AG04450 (cell line): ENCODE measurements around the gene OXNAD1. TPM values are rescaled to one million over a fixed set of nuclear protein-coding genes. Genes with fewer than 3 reads are reported as not detected.

ENCODE experiments used
- CTCF ChIA-PET: fragments of 300-600, 350-600 bp; formaldehyde crosslinking; extraction: SDS; loops from one replicate; lab custom pipeline; 2022; ENCODE audit warnings: antibody characterized with exemption, inconsistent platforms; lab: Charles Lee
- POLR2A ChIA-PET: fragments of 350-600 bp; formaldehyde crosslinking; extraction: SDS; loops from one replicate; lab custom pipeline; 2021; ENCODE audit warnings: antibody characterized with exemption, inconsistent platforms; lab: Yijun Ruan, JAX
- DNase-seq: peaks from one replicate; pipeline ENCODE4 v3.0.0-alpha.2; 2011; ENCODE audit warnings: low read depth, low spot score
- H3K27ac ChIP-seq: one replicate; pipeline ENCODE4 v1.5.1; 2012; ENCODE audit warnings: low read depth, low read length, control low read depth
- H3K27me3 ChIP-seq: one replicate; pipeline ENCODE4 v1.6.0; 2012; ENCODE audit warnings: low read length; ENCODE audit not compliant: control insufficient read depth, insufficient read depth
- H3K4me3 ChIP-seq: 2 replicates; pipeline ENCODE4 v1.5.1; 2011; ENCODE audit warnings: mild to moderate bottlenecking, low read depth, low read length, control low read depth
- H3K9me3 ChIP-seq: 2 replicates; pipeline ENCODE4 v1.5.1; 2012; ENCODE audit warnings: low read length; ENCODE audit not compliant: control insufficient read depth, insufficient read depth
- polyA plus RNA-seq: library from polyadenylated mRNA; depleted of rRNA; stranded (reverse); fragments of >200 nt; gene quantifications from 2 replicates; pipeline ENCODE4 v1.2.3, GENCODE V29; 2011
- TF ChIP-seq, protein P1 (sequence below): IDR thresholded peaks from 2 replicates; pipeline ENCODE4 v1.5.1; 2011; ENCODE audit warnings: low read depth, low read length, control low read depth, inconsistent platforms

OXNAD1 gene
- polyA plus RNA-seq, 1 experiment: 9.0 TPM

DNA sequence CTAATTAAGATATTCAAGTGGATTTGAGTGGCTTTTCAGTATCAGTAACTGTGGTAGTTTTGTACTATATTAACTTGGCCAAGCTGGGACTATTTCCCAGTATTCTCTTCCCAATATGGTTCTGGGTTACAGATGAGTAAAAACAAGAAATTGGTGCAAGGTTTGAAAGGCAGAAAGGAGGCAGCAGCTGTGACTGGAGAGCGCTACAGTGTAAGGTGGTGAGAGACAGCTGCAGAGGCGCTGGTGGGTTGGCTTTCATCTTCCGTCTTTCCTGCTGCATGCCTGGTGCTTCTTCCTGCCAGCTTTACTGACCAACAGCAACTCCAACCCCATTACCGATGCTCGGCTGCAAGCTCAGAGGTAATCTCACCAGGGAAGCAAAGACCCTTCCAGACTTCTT lies 10.1 kb upstream of the OXNAD1 start:
- Histone ChIP-seq H3K27me3 (no peaks in the 10 kb centered on the region), H3K4me3 (no peak overlapping the region), H3K27ac (no peak overlapping the region), H3K9me3 (no peaks in the 10 kb centered on the region)
- TF ChIP-seq, protein P1, sequence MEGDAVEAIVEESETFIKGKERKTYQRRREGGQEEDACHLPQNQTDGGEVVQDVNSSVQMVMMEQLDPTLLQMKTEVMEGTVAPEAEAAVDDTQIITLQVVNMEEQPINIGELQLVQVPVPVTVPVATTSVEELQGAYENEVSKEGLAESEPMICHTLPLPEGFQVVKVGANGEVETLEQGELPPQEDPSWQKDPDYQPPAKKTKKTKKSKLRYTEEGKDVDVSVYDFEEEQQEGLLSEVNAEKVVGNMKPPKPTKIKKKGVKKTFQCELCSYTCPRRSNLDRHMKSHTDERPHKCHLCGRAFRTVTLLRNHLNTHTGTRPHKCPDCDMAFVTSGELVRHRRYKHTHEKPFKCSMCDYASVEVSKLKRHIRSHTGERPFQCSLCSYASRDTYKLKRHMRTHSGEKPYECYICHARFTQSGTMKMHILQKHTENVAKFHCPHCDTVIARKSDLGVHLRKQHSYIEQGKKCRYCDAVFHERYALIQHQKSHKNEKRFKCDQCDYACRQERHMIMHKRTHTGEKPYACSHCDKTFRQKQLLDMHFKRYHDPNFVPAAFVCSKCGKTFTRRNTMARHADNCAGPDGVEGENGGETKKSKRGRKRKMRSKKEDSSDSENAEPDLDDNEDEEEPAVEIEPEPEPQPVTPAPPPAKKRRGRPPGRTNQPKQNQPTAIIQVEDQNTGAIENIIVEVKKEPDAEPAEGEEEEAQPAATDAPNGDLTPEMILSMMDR: no peak
- POLR2A ChIA-PET: no interaction called here
- DNase-seq: no peak
- CTCF ChIA-PET: interaction anchor here (0.7 kb wide), 1 partner anchor 440 kb away, joined by 3 read pairs; no protein-coding TSS in a partner anchor

DNA sequence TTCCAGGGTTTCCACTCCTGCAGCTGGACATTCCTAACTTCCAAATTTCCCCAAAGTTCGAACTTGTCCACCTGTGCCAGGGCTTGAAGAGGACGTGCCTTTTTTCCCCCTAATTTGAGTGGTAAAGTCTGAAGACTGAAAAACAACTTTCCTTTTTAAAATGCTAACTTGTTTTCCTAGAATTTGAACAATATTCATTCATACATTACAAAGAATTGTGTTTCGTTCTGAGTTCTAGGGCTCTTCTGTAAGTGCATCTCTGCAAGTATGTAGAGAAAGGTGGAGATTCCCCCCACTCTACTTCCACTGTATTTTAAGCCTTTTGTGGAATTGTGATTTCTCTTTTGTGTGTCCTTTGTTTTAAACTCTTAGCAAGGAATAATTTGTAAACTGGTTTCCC lies 9.7 kb upstream of the OXNAD1 start:
- Histone ChIP-seq H3K27me3 (no peaks in the 10 kb centered on the region), H3K4me3 (no peak overlapping the region), H3K9me3 (no peaks in the 10 kb centered on the region), H3K27ac (no peak overlapping the region)
- TF ChIP-seq, protein P1: no peak
- no peak for DNase-seq
- POLR2A ChIA-PET: interaction anchor here (0.5 kb wide), 1 partner anchor 8 kb away, joined by 3 read pairs; no protein-coding TSS in a partner anchor
- CTCF ChIA-PET: interaction anchor here (0.7 kb wide), 1 partner anchor 440 kb away, joined by 3 read pairs; no protein-coding TSS in a partner anchor

DNA sequence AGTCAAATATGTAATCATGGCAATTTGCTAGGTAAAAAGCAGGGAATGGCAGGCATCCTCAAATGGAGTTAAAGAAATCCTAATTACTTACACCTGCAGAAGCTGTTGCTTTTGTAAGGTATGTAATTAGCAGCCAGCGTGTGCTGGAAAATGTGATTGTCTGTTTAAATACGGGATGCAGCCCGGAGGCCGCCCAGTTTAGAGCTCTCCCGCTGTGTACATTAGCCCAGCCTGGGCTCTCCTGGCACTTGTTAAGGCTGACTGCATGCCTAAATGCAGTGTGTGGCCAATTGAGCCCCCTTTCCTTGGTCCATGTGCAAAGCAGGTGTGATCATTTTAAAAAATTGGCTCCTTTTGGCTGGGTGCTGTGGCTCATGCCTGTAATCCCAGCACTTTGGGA lies 9.3 kb upstream of the OXNAD1 start:
- H3K4me3 ChIP-seq: no peak overlapping the region
- no peak overlapping the region for H3K27ac ChIP-seq
- CTCF ChIA-PET: no interaction called here
- no peaks in the 10 kb centered on the region for H3K9me3 ChIP-seq
- POLR2A ChIA-PET: interaction anchor here (0.5 kb wide), 1 partner anchor 8 kb away, joined by 3 read pairs; no protein-coding TSS in a partner anchor
- H3K27me3 ChIP-seq: no peaks in the 10 kb centered on the region
- DNase-seq: no peak
- TF ChIP-seq, protein P1: no peak

DNA sequence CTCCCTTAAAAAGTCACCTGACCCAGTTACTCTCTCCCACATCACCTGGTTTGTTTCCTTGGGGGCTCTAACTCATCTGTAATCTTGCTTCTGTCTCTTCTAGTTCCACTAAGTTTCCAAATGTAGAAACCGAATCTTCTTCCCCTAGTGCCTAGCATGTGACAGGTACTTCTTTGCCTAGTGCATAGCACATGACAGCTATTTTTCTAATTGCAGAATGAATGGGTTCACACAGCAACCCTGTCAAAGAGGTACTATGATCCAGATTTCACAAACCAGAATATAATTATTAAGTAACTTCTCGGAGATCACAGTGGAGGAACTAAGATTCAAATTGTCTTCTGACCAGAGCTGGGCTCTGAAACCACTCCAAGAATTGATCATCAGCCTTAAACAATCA lies 7.7 kb upstream of the OXNAD1 start:
- Histone ChIP-seq H3K27me3 (no peaks in the 10 kb centered on the region), H3K4me3 (no peak overlapping the region), H3K27ac (no peak overlapping the region), H3K9me3 (no peaks in the 10 kb centered on the region)
- no peak for DNase-seq
- TF ChIP-seq, protein P1: no peak
- CTCF ChIA-PET: interaction anchor here (0.8 kb wide), 1 partner anchor 9 kb away, joined by 3 read pairs; no protein-coding TSS in a partner anchor
- POLR2A ChIA-PET: no interaction called here

DNA sequence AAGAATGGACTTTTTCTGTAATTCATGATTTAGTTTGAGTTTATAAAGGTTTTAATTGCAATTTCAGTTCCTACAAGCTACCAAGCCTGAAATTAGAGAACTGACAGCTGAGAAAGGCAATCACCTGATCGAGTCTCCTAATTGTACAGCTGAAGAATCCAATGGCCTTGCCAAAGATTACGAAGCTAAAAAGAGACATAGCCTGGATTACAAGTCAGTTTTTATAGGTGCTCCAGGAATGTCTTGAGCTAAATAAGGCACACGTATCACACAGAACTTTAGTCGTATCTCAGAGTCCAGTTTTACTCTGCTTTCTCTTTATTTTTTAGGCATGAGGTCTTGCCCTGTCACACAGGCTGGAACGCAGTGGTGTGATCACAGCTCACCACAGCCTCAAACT lies 6.8 kb upstream of the OXNAD1 start:
- no peak for DNase-seq
- ChIA-PET CTCF (interaction anchor here (0.8 kb wide), 1 partner anchor 209 kb away, joined by 3 read pairs; no protein-coding TSS in a partner anchor), POLR2A (no interaction called here)
- Histone ChIP-seq H3K4me3 (no peak overlapping the region), H3K27me3 (no peaks in the 10 kb centered on the region), H3K27ac (no peak overlapping the region), H3K9me3 (no peaks in the 10 kb centered on the region)
- TF ChIP-seq, protein P1: no peak
